Putamen (tissue), 1 donor: ENCODE results near the gene CAMKMT.
A peak's percentile ranks its signal among the peaks of the same experiment; 100 is the strongest.

Experiments
- DNase-seq: peaks from one replicate; pipeline ENCODE4 v3.0.0-alpha.2; 2016; ENCODE audit warnings: low spot score

Gene CAMKMT

DNA sequence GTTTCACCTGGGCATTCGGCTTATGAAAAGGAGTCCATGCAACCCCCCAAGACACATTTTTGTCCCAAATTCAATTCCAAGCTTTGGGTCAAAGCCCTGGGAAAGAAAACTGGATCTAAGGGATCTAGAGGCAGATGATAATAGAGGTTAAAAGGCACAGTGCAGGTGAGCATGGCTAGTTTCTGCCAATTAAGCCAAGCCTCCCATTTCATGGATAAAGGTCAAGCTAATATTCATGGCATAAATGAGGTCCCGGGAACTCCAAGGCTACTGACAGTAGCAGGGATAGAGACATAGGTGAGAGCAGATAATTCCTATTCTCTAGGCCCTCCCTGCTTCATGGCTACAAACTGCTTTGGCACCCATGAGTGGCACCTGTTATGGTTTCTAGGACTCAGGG is 83.1 kb downstream of the CAMKMT start:
- DNase-seq: no peak

- no peak for DNase-seq
Observed at GRCh38 chr2:44448860-44449527, 87.2 kb downstream of the CAMKMT start.

- DNase-seq: no peak
Observed at GRCh38 chr2:44450082-44450481, 88.3 kb downstream of the CAMKMT start.

DNA sequence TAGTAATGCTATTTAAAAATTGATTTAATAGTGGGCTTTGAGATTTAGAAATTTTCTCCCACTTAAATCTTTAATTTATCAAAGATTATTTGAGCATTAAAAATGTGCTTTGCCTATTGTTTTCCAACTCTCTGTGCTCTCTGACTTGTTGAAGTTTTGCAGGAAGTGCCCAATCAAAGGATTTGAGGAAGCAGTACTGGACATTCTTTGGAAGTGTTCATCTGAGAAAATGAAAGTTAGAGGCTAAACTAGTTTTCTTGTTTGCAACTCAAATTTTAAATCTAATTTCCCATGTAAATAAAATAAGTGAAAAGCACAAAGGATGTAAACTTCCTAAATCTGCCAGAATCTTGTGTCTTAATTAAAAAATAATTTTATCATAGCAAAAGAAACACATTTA is 89.1 kb downstream of the CAMKMT start:
- DNase-seq: no peak

GRCh38 chr2:44452069-44452583 is 90.4 kb downstream of the CAMKMT start:
- no peak for DNase-seq

DNA sequence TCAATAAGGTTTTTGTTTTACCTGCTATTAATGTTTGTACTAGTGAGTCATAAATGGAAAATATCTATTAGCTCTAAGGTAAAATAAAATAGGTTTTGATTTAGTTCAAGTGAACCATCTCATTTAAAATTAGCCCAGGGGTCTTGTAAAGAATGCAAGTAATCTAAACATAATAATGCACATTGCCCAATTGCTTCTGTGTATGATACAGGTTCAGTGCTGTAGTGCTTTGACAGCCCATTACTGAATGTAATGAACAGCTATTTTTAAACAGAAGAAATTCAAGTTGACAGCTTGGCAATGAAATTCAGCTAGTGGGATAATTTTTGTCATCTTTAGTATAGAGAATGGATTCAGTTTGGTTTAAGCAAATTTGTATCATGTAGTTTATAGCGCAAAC is 91.5 kb downstream of the CAMKMT start:
- DNase-seq: peak; percentile 27

DNA sequence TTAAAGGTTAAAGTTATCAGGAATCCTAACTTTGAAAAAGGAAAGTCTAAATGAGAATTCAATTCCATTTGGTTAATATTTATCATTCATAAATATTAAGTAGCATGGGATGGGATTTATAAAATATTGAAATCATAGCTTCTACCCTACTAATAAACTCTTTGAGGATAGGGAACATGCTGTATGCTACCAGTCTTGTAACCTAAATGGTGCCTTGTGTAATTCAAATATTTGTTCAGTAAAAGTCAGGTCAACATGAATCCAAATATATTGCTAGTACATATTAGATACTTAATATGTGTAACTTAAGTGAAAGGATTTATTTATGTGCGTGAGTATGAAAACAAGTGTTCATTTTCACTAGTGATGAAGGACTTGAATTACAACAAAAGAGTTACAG is 94.1 kb downstream of the CAMKMT start:
- DNase-seq: no peak

DNA sequence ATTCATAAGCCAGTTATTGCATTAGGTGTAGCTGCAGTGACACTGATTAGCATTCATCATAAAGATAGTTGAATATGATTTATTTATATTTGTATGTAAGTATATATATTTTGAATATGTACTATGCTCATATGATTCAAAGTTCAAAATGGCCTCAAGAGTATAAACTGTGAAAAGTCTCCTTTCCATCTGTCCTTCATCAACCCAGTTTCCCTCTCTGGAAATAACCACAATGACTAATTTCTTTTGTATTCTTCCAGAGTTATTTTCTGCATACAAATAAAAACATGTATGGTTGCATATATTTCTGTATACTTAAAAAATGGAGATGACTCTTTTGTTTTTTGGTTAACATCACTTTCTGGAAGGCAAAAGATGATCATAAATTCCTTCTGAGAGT is 95.2 kb downstream of the CAMKMT start:
- DNase-seq: no peak

- DNase-seq: no peak
Observed at GRCh38 chr2:44459739-44460138, 98.0 kb downstream of the CAMKMT start.

- DNase-seq: no peak
Observed at GRCh38 chr2:44462934-44463849, 101.4 kb downstream of the CAMKMT start.

DNA sequence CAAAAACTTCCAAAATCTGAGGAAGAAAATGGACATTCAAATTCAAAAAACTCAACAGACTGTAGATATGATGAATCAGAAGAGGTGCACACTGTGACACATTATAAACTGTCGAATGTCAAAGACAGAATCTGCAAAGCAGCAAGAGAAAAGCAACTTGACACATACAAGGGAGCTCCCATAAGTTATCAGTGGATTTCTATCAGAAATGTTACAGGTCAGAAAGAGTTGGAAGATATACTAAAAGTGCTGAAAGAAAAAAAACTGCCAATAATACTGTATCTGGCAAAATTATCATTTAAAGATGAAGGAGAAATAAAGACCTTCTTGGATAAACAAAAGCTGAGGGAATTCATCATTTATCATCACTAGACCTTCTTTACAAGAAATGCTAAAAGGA is 102.7 kb downstream of the CAMKMT start:
- no peak for DNase-seq

DNA sequence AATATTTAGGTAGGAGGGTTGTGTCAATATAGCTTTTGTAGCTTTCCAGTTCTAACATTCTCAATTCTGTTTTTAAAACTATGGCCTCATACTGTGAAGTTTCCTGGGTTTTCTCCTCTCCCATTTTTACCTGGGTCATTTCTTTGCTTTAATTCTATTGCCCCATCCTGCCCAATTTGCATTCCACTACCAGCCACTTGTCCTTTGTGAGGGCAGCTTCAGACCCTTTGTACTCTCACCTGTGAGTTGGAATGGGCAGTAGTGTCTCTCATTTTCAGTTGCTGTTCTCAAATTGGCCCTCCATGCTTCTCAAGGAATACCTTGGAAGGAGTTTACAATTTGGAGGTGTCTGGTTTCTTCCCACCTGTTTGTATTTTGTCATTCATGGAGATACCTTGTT is 108.4 kb downstream of the CAMKMT start:
- no peak for DNase-seq

- DNase-seq: no peak
Observed at GRCh38 chr2:44477657-44478414, 116.1 kb downstream of the CAMKMT start.

DNA sequence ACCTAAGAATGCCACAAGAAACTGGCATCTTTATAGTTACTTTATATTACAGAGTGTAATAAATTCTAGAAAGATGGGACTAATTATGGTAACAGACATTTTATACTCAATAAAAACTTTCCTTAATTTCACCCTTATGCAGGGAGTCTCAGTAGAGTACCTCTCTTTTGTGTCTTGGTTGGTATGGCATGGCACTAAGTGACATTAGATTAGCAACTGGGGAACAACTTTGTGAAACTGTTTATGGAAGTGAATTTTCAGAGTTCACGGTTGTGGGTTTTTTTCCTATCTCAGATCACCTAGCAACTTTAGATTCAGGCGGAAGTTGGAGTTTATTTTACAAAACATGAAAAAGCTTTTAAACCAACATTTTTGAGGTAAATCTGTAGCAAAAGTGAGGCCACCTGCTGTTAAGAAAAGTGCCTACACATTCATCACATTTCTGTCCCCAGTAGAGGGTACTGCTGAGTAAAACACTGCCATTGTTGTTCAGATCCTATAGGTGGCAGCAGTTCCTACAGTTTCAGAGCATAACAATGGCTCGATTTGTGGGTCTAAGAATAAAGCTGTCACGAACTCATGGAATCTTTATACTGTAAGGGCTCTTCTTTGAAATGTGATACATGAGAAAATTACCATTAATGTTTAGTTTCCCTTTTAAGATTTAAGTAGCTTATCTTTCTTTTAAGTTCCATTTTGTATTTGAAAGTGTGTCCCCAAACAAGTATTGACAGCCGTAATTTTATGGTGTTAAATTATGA is 117.6 kb downstream of the CAMKMT start:
- peak; percentile 81 for DNase-seq

DNA sequence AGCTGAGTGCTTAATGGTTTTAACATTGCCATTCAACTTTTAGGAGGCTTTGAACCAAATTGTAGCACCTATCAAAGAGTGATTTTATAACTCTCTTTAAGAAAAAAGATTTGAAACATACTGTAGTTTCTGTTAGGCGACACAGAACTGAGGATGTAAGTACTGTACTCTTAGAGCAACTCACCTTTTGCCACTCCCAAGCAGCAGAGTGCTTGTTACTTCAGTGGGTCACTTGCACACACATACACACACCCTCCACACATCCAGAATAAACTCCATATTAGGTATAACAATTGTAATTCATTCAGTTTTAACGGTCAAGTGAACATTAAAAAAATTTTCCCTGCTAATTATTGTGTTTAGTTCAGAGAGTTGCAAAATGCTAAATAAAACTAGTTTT is 118.3 kb downstream of the CAMKMT start:
- no peak for DNase-seq

DNA sequence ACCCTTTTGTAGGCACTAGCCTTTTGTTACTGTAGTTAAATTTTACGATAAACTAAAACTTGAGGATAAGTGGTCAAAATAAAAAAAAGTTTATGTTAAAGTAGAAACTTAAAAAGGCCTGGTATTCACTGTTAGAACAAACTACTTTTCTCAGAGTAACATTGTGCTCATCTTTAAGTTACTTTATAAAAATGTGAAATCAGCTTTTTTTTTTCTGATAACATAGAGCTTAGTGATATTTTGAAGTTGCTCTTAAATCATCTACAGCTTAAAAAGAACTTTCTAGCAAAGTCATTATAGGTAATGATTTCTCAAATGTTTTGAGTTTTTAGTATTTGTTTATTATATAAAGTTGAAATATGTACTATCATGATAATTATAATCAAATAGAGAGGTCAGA is 125.3 kb downstream of the CAMKMT start:
- no peak for DNase-seq

- no peak for DNase-seq
Observed at GRCh38 chr2:44490726-44491125, 129.0 kb downstream of the CAMKMT start.

DNA sequence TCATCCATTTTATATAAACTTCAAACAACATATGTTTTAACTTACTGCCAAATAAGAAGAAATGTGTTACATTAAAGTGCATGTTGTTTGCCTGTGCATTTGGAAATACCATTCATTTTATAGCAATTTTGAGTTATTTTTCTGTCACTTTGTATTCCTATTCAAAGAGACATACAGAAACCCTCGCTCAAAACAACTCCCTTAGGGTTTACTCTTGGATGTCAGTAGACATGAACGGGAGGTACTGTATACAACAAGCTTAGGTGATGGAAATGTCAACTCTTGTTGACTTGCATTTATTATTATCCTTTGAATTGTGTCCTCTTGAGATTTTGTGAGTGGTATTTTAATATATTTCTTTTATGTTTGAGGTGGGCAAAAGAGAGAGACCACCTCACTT is 132.3 kb downstream of the CAMKMT start:
- no peak for DNase-seq

GRCh38 chr2:44495035-44495434 is 133.3 kb downstream of the CAMKMT start:
- no peak for DNase-seq

DNA sequence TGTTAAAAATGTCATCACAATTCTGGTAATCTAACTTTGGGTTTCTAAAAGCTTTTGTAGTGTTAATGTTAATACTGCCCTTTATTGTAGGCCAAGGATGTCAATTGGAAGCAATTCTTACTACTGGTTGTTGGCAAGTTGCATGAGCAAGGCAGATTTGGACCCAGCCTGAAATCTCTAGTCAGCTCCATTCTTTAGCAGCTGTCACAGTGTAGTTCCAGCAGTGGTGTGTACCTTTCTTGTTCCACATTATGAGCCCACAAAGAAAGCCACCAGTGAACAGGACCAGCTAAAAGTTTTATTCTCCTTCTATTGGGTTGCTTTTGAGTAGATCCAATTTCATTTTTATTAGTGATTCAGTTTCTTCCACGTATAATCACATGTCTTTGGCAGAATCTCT is 133.8 kb downstream of the CAMKMT start:
- DNase-seq: no peak

GRCh38 chr2:44496130-44496529 is 134.4 kb downstream of the CAMKMT start:
- no peak for DNase-seq

DNA sequence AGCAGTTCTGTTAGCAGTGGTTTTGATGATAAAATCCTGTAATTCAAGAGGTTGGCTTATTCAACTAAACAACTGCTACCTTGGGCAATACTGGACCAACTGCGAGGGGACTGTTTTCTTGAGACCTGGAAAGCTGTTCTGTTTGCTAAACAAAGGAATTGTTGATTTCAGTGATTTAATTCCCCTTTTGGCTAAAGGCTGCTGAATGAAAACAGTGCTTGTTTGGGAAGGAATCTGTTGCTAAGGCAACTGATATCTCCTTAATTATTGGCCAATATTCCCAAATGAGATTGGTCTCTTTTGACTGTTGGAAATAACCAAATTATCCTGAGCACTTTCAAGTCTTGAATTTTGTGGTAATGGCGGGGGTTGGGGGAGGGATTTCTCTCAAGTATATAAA is 136.8 kb downstream of the CAMKMT start:
- DNase-seq: no peak
